Esophagus squamous epithelium (tissue), 5 donors: ENCODE measurements around the gene PITX2. TPM values are rescaled to one million over a fixed set of nuclear protein-coding genes. Genes with fewer than 3 reads are reported as not detected.

Experiments
- DNase-seq: peaks from one replicate; lab custom pipeline; 2025; lab: John Stamatoyannopoulos, UW
- H3K27ac ChIP-seq, 4 donors: fragments of 200-600 bp; sonication (generic); one replicate each; pipeline ENCODE4 v1.5.1; 2016 to 2019; ENCODE audit warnings: mild to moderate bottlenecking in 1 of 4
- H3K27me3 ChIP-seq, 4 donors: fragments of 200-600 bp; sonication (generic); 1 replicate in 3 of 4; 2 replicates in 1 of 4; pipeline versions ENCODE4 v1.5.1 to v1.6.0; 2017 to 2021; ENCODE audit warnings: antibody characterized with exemption in 1 of 4
- H3K36me3 ChIP-seq, 3 donors: fragments of 200-600 bp; sonication (generic); one replicate each; pipeline ENCODE4 v1.5.1; 2016 to 2019
- H3K4me1 ChIP-seq, 3 donors: fragments of 200-600 bp; sonication (generic); one replicate each; pipeline ENCODE4 v1.5.1; 2017 to 2019
- H3K4me3 ChIP-seq, 4 donors: fragments of 200-600 bp; sonication (generic); 1 replicate in 3 of 4; 2 replicates in 1 of 4; pipeline ENCODE4 v1.5.1; 2016 to 2019; ENCODE audit warnings: mild to moderate bottlenecking in 2 of 4, moderate library complexity in 1 of 4
- H3K9me3 ChIP-seq, 3 donors: fragments of 200-600 bp; sonication (generic); one replicate each; pipeline ENCODE4 v1.5.1; 2016 to 2019
- POLR2A ChIP-seq, 4 donors: fragments of 450-650 bp; IDR thresholded peaks; one replicate each; pipeline ENCODE4 v1.6.1; 2017; ENCODE audit warnings: antibody characterized with exemption in 4 of 4, mild to moderate bottlenecking in 4 of 4, moderate library complexity in 3 of 4
- WGBS, 2 donors: methylation state at CpG; one replicate each; pipeline ENCODE4 v1.1.5; 2018; 5-methylcytosine and 5-hydroxymethylcytosine counted together
- intact Hi-C: fragments of 100-400 bp; cut with DNase I; formaldehyde crosslinking; loops from one replicate; pipeline ENCODE4 v1.15.0; 2022
- total RNA-seq, 4 donors: library from RNA; depleted of rRNA; stranded (reverse); fragments of >200 nt; gene quantifications; one replicate each; pipeline ENCODE4 v1.1.0, GENCODE V29; 2016
- TF ChIP-seq, protein P1 (sequence below), 6 experiments: fragments of 450-650 bp in 4 of 6; fragments of 200-600 bp in 2 of 6; sonication (generic) in 2 of 6; IDR thresholded peaks; one replicate each; pipeline ENCODE4 v1.5.1; 2016 to 2019; ENCODE audit warnings: antibody characterized with exemption in 6 of 6, mild to moderate bottlenecking in 4 of 6, moderate library complexity in 4 of 6
- donor health status: DM: yes; HTN: yes; CAD: no.

The PITX2 gene
- total RNA-seq, 4 donors from 2014 or later: 0.66 to 4.8 (median 1.5) TPM; not detected in 1

DNA sequence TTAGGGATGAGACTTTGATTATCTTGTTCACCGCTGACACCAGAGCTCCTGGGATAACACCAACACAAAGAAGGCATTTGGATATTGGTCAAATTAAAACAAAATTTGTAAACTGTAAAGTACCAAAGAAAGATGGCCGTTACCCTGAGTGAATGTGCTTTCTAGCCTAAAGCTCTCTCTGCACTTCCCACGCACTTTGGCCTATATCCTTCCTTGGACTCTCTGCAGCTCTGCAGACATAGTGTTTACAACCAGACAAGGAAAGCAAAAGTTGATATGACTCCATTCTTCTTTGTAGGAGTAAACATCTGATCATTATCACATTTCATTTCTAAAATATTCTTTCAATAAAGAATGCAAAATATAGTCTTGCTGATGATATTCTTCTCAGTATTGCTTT lies 44.8 kb upstream of the PITX2 start:
- H3K4me1 ChIP-seq: peaks cover 0 to 9% (median 0%) of the 10 kb centered on the region in 3 donors
- peaks cover 0 to 4% (median 0%) of the 10 kb centered on the region in 4 donors for H3K27me3 ChIP-seq
- H3K27ac ChIP-seq: no peak overlapping the region
- no peak overlapping the region for H3K4me3 ChIP-seq
- DNase-seq: no peak
- H3K36me3 ChIP-seq: no peaks in the 10 kb centered on the region
- WGBS, 2 donors: 67 to 69% methylated on average over 3 of the region's 3 CpGs
- no peaks in the 10 kb centered on the region for H3K9me3 ChIP-seq
- TF ChIP-seq POLR2A (IDR thresholded peaks at IDR 0.05): no peak
- TF ChIP-seq, protein P1, sequence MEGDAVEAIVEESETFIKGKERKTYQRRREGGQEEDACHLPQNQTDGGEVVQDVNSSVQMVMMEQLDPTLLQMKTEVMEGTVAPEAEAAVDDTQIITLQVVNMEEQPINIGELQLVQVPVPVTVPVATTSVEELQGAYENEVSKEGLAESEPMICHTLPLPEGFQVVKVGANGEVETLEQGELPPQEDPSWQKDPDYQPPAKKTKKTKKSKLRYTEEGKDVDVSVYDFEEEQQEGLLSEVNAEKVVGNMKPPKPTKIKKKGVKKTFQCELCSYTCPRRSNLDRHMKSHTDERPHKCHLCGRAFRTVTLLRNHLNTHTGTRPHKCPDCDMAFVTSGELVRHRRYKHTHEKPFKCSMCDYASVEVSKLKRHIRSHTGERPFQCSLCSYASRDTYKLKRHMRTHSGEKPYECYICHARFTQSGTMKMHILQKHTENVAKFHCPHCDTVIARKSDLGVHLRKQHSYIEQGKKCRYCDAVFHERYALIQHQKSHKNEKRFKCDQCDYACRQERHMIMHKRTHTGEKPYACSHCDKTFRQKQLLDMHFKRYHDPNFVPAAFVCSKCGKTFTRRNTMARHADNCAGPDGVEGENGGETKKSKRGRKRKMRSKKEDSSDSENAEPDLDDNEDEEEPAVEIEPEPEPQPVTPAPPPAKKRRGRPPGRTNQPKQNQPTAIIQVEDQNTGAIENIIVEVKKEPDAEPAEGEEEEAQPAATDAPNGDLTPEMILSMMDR (IDR thresholded peaks at IDR 0.05): no peak
- intact Hi-C loops: no loop called here

DNA sequence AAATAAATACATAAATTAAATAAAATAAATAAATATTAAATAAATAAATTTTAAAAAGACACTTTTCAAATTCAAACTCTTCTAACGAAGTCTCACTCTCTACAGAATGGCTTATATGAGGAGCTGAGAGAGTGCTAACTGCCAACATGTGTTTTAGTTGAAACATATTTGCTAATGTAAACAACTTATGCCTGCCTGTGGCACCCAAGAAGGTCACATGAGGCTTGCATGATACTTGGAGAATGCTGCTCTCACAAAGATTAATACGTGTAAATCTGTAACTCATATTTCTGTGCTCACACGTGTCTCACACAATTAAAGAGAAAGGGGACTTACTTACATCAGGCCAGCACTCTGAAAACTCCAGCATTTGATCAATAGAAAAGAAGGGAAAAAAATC lies 43.2 kb upstream of the PITX2 start:
- no peak overlapping the region for H3K27ac ChIP-seq
- intact Hi-C loops: no loop called here
- 65 to 69% methylated on average over 3 of the region's 3 CpGs for WGBS, 2 donors
- peaks cover 0 to 4% (median 0%) of the 10 kb centered on the region in 4 donors for H3K27me3 ChIP-seq
- no peak for DNase-seq
- H3K36me3 ChIP-seq: no peaks in the 10 kb centered on the region
- no peaks in the 10 kb centered on the region for H3K9me3 ChIP-seq
- H3K4me3 ChIP-seq: no peak overlapping the region
- H3K4me1 ChIP-seq: peaks cover 0 to 9% (median 0%) of the 10 kb centered on the region in 3 donors
- TF ChIP-seq, protein P1 (IDR thresholded peaks at IDR 0.05): no peak
- TF ChIP-seq POLR2A (IDR thresholded peaks at IDR 0.05): no peak

DNA sequence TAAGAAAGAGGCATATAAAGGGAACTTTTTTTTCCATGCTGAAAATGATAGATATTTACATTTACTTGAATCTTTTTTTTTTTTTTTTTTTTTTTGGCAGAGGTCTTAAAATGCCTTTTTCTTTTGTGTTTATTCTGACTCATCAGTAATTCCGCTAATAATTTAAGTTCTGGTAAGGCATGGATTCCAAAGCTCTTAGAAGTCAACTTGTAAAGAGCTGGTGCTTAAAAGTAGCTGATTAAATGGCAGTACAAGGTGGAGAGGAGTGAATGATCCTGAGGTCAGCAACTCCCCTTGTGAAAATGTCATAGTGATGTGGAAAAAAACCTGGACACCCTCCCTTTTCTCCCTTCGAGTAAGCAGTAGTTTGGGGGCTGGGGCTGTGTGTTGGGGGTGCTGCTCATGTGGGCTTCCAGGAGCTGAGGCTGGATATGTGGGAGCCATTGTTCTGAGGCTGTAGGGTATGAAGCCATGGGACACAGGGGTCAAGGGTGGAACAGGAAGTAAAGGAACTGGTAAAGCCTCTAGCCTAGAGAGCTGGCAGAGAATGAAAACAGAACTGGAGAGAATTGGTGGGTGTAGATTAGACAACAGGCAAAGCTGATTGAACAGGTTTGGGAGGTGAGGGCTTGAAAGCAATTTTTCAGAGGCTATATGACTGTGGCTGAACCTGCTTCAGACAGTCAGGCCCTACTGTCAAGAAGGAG lies 41.0 kb upstream of the PITX2 start:
- H3K9me3 ChIP-seq: no peaks in the 10 kb centered on the region
- peaks cover 0 to 8% (median 0%) of the 10 kb centered on the region in 4 donors for H3K27me3 ChIP-seq
- H3K36me3 ChIP-seq: no peaks in the 10 kb centered on the region
- 11 to 28% methylated on average over 2 of the region's 2 CpGs for WGBS, 2 donors
- no peak overlapping the region for H3K4me3 ChIP-seq
- H3K4me1 ChIP-seq: peaks cover 0 to 9% (median 0%) of the 10 kb centered on the region in 3 donors
- no peak overlapping the region for H3K27ac ChIP-seq
- intact Hi-C loops: no loop called here
- no peak for DNase-seq
- TF ChIP-seq POLR2A (IDR thresholded peaks at IDR 0.05): no peak
- TF ChIP-seq, protein P1 (IDR thresholded peaks at IDR 0.05): no peak

DNA sequence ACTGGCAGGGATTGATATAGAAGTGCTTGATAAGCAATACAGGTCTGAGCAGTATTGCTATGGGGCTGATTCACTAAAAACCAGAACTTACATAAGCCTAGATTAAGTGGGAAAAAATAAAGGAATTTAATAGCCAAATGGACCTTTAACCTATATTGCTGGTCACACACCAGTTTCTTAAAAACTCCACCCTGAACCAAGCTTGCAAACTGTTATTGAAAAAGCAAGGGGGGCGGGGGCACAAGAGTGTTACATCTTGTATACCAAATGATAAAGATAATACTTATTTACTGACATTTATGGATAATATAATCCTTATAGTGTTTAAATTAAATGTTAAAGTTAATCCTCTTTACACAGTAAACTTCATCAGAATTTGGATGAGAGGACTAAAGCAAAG lies 40.3 kb upstream of the PITX2 start:
- no peak for DNase-seq
- no peaks in the 10 kb centered on the region for H3K9me3 ChIP-seq
- no peak overlapping the region for H3K27ac ChIP-seq
- no peaks in the 10 kb centered on the region for H3K36me3 ChIP-seq
- 58 to 76% methylated on average over 1 of the region's 1 CpG for WGBS, 2 donors
- no peak overlapping the region for H3K4me3 ChIP-seq
- intact Hi-C loops: no loop called here
- peaks cover 0 to 8% (median 0%) of the 10 kb centered on the region in 4 donors for H3K27me3 ChIP-seq
- no peak for TF ChIP-seq POLR2A (IDR thresholded peaks at IDR 0.05)
- TF ChIP-seq, protein P1 (IDR thresholded peaks at IDR 0.05): no peak
- peaks cover 0 to 9% (median 0%) of the 10 kb centered on the region in 3 donors for H3K4me1 ChIP-seq

DNA sequence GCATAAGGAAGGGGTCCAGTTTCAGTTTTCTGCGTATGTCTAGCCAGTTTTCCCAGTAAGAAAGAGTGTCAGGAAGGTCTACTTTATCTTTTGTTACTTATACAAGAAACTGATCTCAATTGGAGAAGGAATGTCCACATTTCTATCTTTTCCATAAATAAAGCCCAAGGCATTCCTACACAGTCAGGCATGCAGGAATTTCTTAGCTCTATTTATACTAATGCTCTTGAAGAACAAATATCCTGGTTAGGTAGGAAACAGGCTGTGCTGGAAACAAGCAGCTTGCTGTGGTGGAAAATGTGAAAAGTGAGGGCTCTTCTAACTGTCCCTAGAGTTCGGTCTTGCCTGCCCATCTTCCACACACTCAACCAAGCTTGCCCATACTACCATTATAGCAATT lies 37.9 kb upstream of the PITX2 start:
- Histone ChIP-seq H3K9me3 (no peaks in the 10 kb centered on the region), H3K27me3 (peaks cover 0 to 11% (median 0%) of the 10 kb centered on the region in 4 donors), H3K36me3 (no peaks in the 10 kb centered on the region), H3K4me3 (no peak overlapping the region), H3K4me1 (peaks cover 0 to 9% (median 0%) of the 10 kb centered on the region in 3 donors), H3K27ac (no peak overlapping the region)
- 75 to 83% methylated on average over 2 of the region's 2 CpGs for WGBS, 2 donors
- DNase-seq: no peak
- TF ChIP-seq, protein P1 (IDR thresholded peaks at IDR 0.05): no peak
- no peak for TF ChIP-seq POLR2A (IDR thresholded peaks at IDR 0.05)
- intact Hi-C loops: no loop called here
